Measurements from ENCODE around the gene SPATA6L. TPM values are rescaled to one million over a fixed set of nuclear protein-coding genes. Genes with fewer than 3 reads are reported as not detected.

SPATA6L gene
- total RNA-seq, 4 donors from 2014 or later, result 0.91 to 3.0 (median 1.8) TPM

- Histone ChIP-seq H3K27ac (peak overlapping the region in 3 of 4 donors; percentile 9 to 75 (median 74)), H3K4me1 (peaks cover 0 to 78% (median 3%) of the 10 kb centered on the region in 3 donors), H3K36me3 (peaks cover 0 to 61% (median 0%) of the 10 kb centered on the region in 3 donors), H3K4me3 (no peak overlapping the region), H3K27me3 (no peaks in the 10 kb centered on the region), H3K9me3 (no peaks in the 10 kb centered on the region)
- 53 to 74% methylated on average over 1 of the region's 1 CpG for WGBS, 2 donors
- no peak for TF ChIP-seq POLR2A (IDR thresholded peaks at IDR 0.05)
- no peak for TF ChIP-seq CTCF (IDR thresholded peaks at IDR 0.05)
- no peak for DNase-seq
- intact Hi-C loops (cut with DNase I), result no loop called here
Observed at GRCh38 chr9:4686584-4686983, 20.3 kb upstream of the SPATA6L start.

- Histone ChIP-seq H3K4me1 (peaks cover 0 to 78% (median 6%) of the 10 kb centered on the region in 3 donors), H3K27me3 (no peaks in the 10 kb centered on the region), H3K36me3 (peaks cover 0 to 57% (median 0%) of the 10 kb centered on the region in 3 donors), H3K4me3 (no peak overlapping the region), H3K9me3 (no peaks in the 10 kb centered on the region), H3K27ac (peak overlapping the region in 3 of 4 donors; percentile 9 to 74 (median 59))
- 71 to 73% methylated on average over 4 of the region's 4 CpGs for WGBS, 2 donors
- no peak for DNase-seq
- no peak for TF ChIP-seq CTCF (IDR thresholded peaks at IDR 0.05)
- TF ChIP-seq POLR2A (IDR thresholded peaks at IDR 0.05), result no peak
- intact Hi-C loops (cut with DNase I), result no loop called here
Observed at GRCh38 chr9:4686112-4686511, 19.8 kb upstream of the SPATA6L start.

GRCh38 chr9:4684820-4685219 lies 18.5 kb upstream of the SPATA6L start:
- H3K4me1 ChIP-seq, result peaks cover 0 to 76% (median 10%) of the 10 kb centered on the region in 3 donors
- peak overlapping the region in 3 of 4 donors; percentile 0 to 74 (median 9) for H3K27ac ChIP-seq
- 78 to 81% methylated on average over 4 of the region's 4 CpGs for WGBS, 2 donors
- TF ChIP-seq POLR2A (IDR thresholded peaks at IDR 0.05) (no peak), CTCF (IDR thresholded peaks at IDR 0.05) (no peak)
- DNase-seq, result no peak
- peaks cover 0 to 45% (median 0%) of the 10 kb centered on the region in 3 donors for H3K36me3 ChIP-seq
- no peak overlapping the region for H3K4me3 ChIP-seq
- H3K27me3 ChIP-seq, result no peaks in the 10 kb centered on the region
- H3K9me3 ChIP-seq, result no peaks in the 10 kb centered on the region
- intact Hi-C loops (cut with DNase I), result no loop called here

GRCh38 chr9:4680750-4681149 lies 14.5 kb upstream of the SPATA6L start:
- Histone ChIP-seq H3K4me3 (peak overlapping the region; percentile 71 to 93 (median 88)), H3K9me3 (no peaks in the 10 kb centered on the region), H3K36me3 (peaks cover 0 to 11% (median 0%) of the 10 kb centered on the region in 3 donors), H3K4me1 (peaks cover 0 to 58% (median 14%) of the 10 kb centered on the region in 3 donors), H3K27ac (peak overlapping the region; percentile 95 to 99 (median 98)), H3K27me3 (no peaks in the 10 kb centered on the region)
- no peak for DNase-seq
- 33 to 44% methylated on average over 2 of the region's 2 CpGs for WGBS, 2 donors
- no peak for TF ChIP-seq CTCF (IDR thresholded peaks at IDR 0.05)
- intact Hi-C loops (cut with DNase I), result no loop called here

GRCh38 chr9:4680173-4680525 lies 13.9 kb upstream of the SPATA6L start:
- 0 to 1% methylated on average over 10 of the region's 10 CpGs for WGBS, 2 donors

More at GRCh38 chr9:4680173-4680525, 13.9 kb upstream of the SPATA6L start:
- DNase-seq, result no peak
- Histone ChIP-seq H3K4me1 (peaks cover 0 to 58% (median 14%) of the 10 kb centered on the region in 3 donors), H3K36me3 (peaks cover 0 to 5% (median 0%) of the 10 kb centered on the region in 3 donors), H3K27me3 (no peaks in the 10 kb centered on the region), H3K9me3 (no peaks in the 10 kb centered on the region), H3K27ac (peak overlapping the region; percentile 95 to 99 (median 98)), H3K4me3 (peak overlapping the region; percentile 71 to 93 (median 88))
- intact Hi-C loops (cut with DNase I), result no loop called here
- TF ChIP-seq POLR2A (IDR thresholded peaks at IDR 0.05), result no peak
- no peak for TF ChIP-seq CTCF (IDR thresholded peaks at IDR 0.05)

Measured in esophagus squamous epithelium (tissue), 5 donors.